KOPT-K1 (cell line): ENCODE data around the gene DPEP3.
"Not testable (repeated sequence)": the region's sequence is repeated elsewhere in the genome, so short reads cannot be mapped to it uniquely, and the experiment has no call there.

ENCODE experiments used
- H3K27ac ChIP-seq: fragments of 200-600 bp; sonication (generic); 2 replicates; pipeline ENCODE4 v1.5.1; 2016; ENCODE audit warnings: antibody characterized with exemption, mild to moderate bottlenecking, low read depth, low read length; ENCODE audit not compliant: poor library complexity, severe bottlenecking
- H3K36me3 ChIP-seq: fragments of 200-600 bp; sonication (generic); 2 replicates; pipeline ENCODE4 v1.5.1; 2017; ENCODE audit warnings: antibody characterized with exemption, mild to moderate bottlenecking, low read length, moderate library complexity; ENCODE audit not compliant: insufficient read depth
- H3K9me3 ChIP-seq: fragments of 200-600 bp; sonication (generic); 2 replicates; pipeline ENCODE4 v1.5.1; 2017; ENCODE audit warnings: antibody characterized with exemption, low read length, mild to moderate bottlenecking; ENCODE audit not compliant: insufficient read depth, poor library complexity, severe bottlenecking

The DPEP3 gene

GRCh38 chr16:67999985-68000384 is 19.7 kb upstream of the DPEP3 start:
- H3K27ac ChIP-seq = peak overlapping the region; percentile 53
- peaks cover 3% of the 10 kb centered on the region for H3K9me3 ChIP-seq
- H3K36me3 ChIP-seq = no peaks in the 10 kb centered on the region

GRCh38 chr16:67998779-67999688 is 18.7 kb upstream of the DPEP3 start, which contains the start of gene DPEP2:
TSS of gene DPEP2 (minus strand) at chr16:67999484. CDS start at chr16:67993212, 6,272 bp downstream.
- H3K27ac ChIP-seq = peak within 1 kb of the TSS; percentile 53
- H3K9me3 ChIP-seq, H3K36me3 ChIP-seq: not testable (repeated sequence)

GRCh38 chr16:67998231-67998778 is 18.0 kb upstream of the DPEP3 start:
- not testable (repeated sequence) for H3K36me3 ChIP-seq, H3K9me3 ChIP-seq
- peak overlapping the region; percentile 53 for H3K27ac ChIP-seq

- no peak overlapping the region for H3K27ac ChIP-seq
- no peaks in the 10 kb centered on the region for H3K36me3 ChIP-seq
- H3K9me3 ChIP-seq = peaks cover 3% of the 10 kb centered on the region
Measured at GRCh38 chr16:67996666-67997065, 16.4 kb upstream of the DPEP3 start.

DNA sequence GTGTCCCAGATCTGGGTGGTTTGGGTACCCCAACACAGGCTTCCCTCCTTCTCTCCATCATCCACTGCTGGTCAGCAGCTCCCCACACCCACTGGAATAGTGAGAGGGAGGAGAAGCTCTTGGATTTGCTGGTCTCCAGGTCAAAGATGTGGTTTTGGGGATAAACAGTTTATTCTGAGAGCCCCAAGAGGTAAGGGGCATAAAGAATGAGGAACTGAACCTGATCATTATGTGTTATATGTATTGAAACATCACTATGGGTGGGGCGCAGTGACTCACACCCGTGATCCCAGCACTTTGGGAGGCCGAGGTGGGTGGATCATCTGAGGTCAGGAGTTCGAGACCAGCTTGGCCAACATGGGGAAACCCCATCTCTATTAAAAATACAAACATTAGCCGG is 15.1 kb upstream of the DPEP3 start:
- Histone ChIP-seq H3K36me3 (no peaks in the 10 kb centered on the region), H3K27ac (no peak overlapping the region), H3K9me3 (peaks cover 3% of the 10 kb centered on the region)

DNA sequence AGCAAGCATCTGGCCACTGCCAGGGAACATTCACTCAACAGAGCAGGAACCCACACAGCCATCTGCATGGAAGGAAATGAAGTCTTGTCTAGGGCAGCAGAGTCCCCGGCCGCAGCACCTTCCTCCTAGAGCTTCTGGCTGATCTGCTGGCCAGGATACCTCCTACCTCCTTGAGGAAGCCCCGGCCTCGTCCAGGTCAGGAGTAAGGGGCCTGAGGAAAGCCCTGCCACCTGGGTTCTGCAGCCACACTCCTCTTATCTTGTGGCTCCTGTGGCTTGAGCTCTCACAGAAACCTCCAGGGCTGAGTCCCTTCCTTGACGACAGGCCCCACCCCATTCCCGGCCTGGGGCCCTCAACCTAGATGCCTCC is 13.7 kb upstream of the DPEP3 start:
- peak overlapping the region; percentile 66 for H3K27ac ChIP-seq
- H3K36me3 ChIP-seq, H3K9me3 ChIP-seq: not testable (repeated sequence)

GRCh38 chr16:67993207-67994039 is 13.1 kb upstream of the DPEP3 start:
- Histone ChIP-seq H3K27ac (peak overlapping the region; percentile 66), H3K36me3 (no peaks in the 10 kb centered on the region), H3K9me3 (peaks cover 2% of the 10 kb centered on the region)

- H3K36me3 ChIP-seq = no peaks in the 10 kb centered on the region
- H3K27ac ChIP-seq = peak overlapping the region; percentile 66
- H3K9me3 ChIP-seq = no peaks in the 10 kb centered on the region
Measured at GRCh38 chr16:67992661-67993206, 12.4 kb upstream of the DPEP3 start.

DNA sequence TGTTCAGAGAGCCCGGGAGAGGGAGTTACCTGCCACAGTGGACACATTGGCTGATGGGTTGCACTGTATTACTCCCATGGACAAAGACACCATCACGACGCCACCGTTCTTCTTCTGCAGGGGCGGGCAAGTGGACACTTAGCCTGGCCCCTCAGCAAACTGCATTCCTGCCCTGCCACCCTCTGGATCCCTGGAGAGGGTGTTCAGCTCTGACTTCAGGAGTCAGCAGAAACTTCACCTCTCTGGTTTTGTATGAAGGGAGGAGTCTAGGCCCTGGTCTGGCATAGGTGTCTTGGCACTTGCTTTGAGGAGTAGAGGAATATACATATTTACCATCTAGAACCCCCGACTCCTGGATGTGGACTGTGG is 9.7 kb upstream of the DPEP3 start:
- no peak overlapping the region for H3K27ac ChIP-seq
- H3K36me3 ChIP-seq = no peaks in the 10 kb centered on the region
- no peaks in the 10 kb centered on the region for H3K9me3 ChIP-seq

- Histone ChIP-seq H3K27ac (no peak overlapping the region), H3K36me3 (no peaks in the 10 kb centered on the region), H3K9me3 (no peaks in the 10 kb centered on the region)
Measured at GRCh38 chr16:67989322-67990017, 9.2 kb upstream of the DPEP3 start.

DNA sequence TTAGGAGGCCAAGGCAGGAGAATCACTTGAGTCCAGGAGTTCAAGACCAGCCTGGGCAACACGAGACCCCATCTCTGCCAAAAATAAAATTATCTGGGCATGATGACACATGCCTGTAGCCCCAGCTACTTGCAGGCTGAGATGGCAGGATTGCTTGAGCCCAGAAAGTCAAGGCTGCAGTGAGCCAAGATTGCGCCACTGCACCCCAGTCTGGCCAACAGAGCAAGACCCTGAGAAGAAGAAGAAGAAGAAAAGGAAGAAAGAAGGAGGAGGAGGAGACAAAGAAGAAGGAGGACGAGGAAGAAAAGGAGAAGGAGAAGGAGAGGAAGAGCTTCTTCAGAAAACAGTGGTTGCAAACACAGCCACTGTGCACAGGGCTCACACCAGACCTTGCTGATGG is 8.4 kb upstream of the DPEP3 start:
- Histone ChIP-seq H3K27ac (no peak overlapping the region), H3K36me3 (no peaks in the 10 kb centered on the region), H3K9me3 (no peaks in the 10 kb centered on the region)

GRCh38 chr16:67987460-67988160 is 7.3 kb upstream of the DPEP3 start:
- H3K9me3 ChIP-seq = no peaks in the 10 kb centered on the region
- no peaks in the 10 kb centered on the region for H3K36me3 ChIP-seq
- H3K27ac ChIP-seq = no peak overlapping the region

GRCh38 chr16:67986949-67987348 is 6.7 kb upstream of the DPEP3 start:
- Histone ChIP-seq H3K9me3 (no peaks in the 10 kb centered on the region), H3K27ac (no peak overlapping the region), H3K36me3 (no peaks in the 10 kb centered on the region)

DNA sequence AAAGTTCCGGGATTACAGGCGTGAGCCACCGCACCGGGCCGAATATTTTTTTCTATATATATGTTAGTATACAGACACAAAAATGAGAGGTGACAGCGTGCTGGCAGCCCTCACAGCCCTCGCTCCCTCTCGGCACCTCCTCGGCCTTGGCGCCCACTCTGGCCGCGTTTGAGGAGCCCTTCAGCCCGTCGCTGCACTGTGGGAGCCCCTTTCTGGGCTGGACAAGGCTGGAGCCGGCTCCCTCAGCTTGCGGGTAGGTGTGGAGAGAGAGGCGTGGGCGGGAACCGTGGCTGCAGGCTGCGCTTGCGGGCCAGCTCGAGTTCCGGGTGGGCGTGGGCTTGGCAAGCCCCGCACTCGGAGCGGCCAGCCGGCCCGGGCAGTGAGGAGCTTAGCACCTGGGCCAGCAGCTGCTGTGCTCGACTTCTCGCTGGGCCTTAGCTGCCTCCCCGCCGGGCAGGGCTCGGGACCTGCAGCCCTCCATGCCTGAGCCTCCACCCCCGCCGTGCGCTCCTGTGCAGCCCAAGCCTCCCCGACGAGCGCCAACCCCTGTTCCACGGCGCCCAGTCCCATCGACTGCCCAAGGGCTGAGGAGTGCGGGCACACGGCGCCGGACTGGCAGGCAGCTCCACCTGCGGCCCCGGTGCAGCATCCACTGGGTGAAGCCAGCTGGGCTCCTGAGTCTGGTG is 1.9 kb upstream of the DPEP3 start:
- H3K36me3 ChIP-seq = no peaks in the 10 kb centered on the region

More for the DNA sequence above, 1.9 kb upstream of the DPEP3 start:
- H3K9me3 ChIP-seq = no peaks in the 10 kb centered on the region
- no peak overlapping the region for H3K27ac ChIP-seq
